Measurements from ENCODE around the gene VMP1. TPM values are rescaled to one million over a fixed set of nuclear protein-coding genes. Genes with fewer than 3 reads are reported as not detected.
"Not testable (repeated sequence)": the region's sequence is repeated elsewhere in the genome, so short reads cannot be mapped to it uniquely, and the experiment has no call there.

The VMP1 gene
- total RNA-seq, 1 donor = 234 TPM

GRCh38 chr17:59748591-59748990 is 41.1 kb downstream of the VMP1 start:
- H3K4me3 ChIP-seq (ENCODE audit: low read depth, low read length) = no peak overlapping the region
- DNase-seq (ENCODE audit: low read depth) = no peak
- no peak for TF ChIP-seq CTCF (IDR thresholded peaks at IDR 0.05; ENCODE audit: insufficient read depth, low read length)

GRCh38 chr17:59751955-59752413 is 44.5 kb downstream of the VMP1 start:
- TF ChIP-seq CTCF (IDR thresholded peaks at IDR 0.05; ENCODE audit: insufficient read depth, low read length) = no peak
- DNase-seq (ENCODE audit: low read depth) = no peak
- H3K4me3 ChIP-seq (ENCODE audit: low read depth, low read length) = no peak overlapping the region

- DNase-seq (ENCODE audit: low read depth) = peak; percentile 33
- no peak for TF ChIP-seq CTCF (IDR thresholded peaks at IDR 0.05; ENCODE audit: insufficient read depth, low read length)
Measured at GRCh38 chr17:59752446-59752845, 45.0 kb downstream of the VMP1 start.

GRCh38 chr17:59752922-59753321 is 45.5 kb downstream of the VMP1 start:
- no peak overlapping the region for H3K4me3 ChIP-seq (ENCODE audit: low read depth, low read length)
- no peak for TF ChIP-seq CTCF (IDR thresholded peaks at IDR 0.05; ENCODE audit: insufficient read depth, low read length)
- no peak for DNase-seq (ENCODE audit: low read depth)

More at GRCh38 chr17:59752446-59752845, 45.0 kb downstream of the VMP1 start:
- no peak overlapping the region for H3K4me3 ChIP-seq (ENCODE audit: low read depth, low read length)

- DNase-seq (ENCODE audit: low read depth) = peak; percentile 96
- no peak overlapping the region for H3K4me3 ChIP-seq (ENCODE audit: low read depth, low read length)
Measured at GRCh38 chr17:59753522-59754467, 46.3 kb downstream of the VMP1 start.

GRCh38 chr17:59754552-59754951 is 47.1 kb downstream of the VMP1 start:
- no peak for TF ChIP-seq CTCF (IDR thresholded peaks at IDR 0.05; ENCODE audit: insufficient read depth, low read length)

More at GRCh38 chr17:59753522-59754467, 46.3 kb downstream of the VMP1 start:
- TF ChIP-seq CTCF (IDR thresholded peaks at IDR 0.05; ENCODE audit: insufficient read depth, low read length) = peak; percentile 54

GRCh38 chr17:59755069-59755468 is 47.6 kb downstream of the VMP1 start:
- not testable (repeated sequence) for DNase-seq (ENCODE audit: low read depth); H3K4me3 ChIP-seq (ENCODE audit: low read depth, low read length)

More at GRCh38 chr17:59754552-59754951, 47.1 kb downstream of the VMP1 start:
- peak; percentile 93 for DNase-seq (ENCODE audit: low read depth)
- no peak overlapping the region for H3K4me3 ChIP-seq (ENCODE audit: low read depth, low read length)

Measured in fibroblast of the aortic adventitia (primary cell).